GM18502 (cell line): ENCODE results near the gene PGAP2.
"Not testable (repeated sequence)": the region's sequence is repeated elsewhere in the genome, so short reads cannot be mapped to it uniquely, and the experiment has no call there.

Experiments used
- ATAC-seq: cut with Tn5 transposase; IDR thresholded peaks from one replicate; pipeline ENCODE4 v1.9.1; 2021; ENCODE audit warnings: mild to moderate bottlenecking; ENCODE audit not compliant: unreplicated experiment, poor library complexity

The PGAP2 gene

DNA sequence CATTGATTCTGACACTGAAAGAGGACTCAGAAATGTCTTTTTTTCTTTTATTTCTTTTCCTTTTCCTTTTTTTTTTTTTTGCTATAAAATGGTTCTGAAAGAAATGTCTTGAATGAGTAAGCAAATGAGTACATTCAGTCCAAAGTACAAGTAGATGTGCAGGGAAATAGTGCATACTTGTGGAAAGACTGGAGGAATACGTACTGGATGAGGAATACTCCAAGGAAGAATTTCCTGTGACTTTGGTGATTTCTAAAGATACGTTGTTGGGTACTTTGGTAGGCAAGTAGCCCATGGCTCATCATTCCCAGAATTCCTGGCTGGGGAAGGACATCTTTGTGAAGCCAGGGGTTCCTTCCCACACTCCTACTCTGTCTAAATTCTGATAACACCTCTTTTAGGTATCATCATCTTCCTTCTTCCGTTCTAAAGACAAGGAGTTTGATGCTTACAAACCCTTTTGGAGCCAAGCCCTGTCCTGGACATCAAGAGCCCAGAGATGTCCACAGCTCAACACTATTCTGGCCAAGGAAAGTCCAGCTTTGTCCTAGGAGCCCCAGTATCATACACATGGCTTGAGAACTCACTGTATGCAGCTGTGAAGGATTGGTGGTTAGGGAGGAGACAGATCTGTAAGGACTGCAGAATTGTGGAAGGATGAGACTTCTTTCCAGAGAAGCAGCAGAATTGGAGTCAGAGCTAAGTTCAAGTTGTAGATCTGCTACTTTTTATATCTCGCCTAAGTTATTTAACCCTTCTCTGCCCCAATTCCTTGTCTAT is 6.2 kb upstream of the PGAP2 start:
- no peak for ATAC-seq

DNA sequence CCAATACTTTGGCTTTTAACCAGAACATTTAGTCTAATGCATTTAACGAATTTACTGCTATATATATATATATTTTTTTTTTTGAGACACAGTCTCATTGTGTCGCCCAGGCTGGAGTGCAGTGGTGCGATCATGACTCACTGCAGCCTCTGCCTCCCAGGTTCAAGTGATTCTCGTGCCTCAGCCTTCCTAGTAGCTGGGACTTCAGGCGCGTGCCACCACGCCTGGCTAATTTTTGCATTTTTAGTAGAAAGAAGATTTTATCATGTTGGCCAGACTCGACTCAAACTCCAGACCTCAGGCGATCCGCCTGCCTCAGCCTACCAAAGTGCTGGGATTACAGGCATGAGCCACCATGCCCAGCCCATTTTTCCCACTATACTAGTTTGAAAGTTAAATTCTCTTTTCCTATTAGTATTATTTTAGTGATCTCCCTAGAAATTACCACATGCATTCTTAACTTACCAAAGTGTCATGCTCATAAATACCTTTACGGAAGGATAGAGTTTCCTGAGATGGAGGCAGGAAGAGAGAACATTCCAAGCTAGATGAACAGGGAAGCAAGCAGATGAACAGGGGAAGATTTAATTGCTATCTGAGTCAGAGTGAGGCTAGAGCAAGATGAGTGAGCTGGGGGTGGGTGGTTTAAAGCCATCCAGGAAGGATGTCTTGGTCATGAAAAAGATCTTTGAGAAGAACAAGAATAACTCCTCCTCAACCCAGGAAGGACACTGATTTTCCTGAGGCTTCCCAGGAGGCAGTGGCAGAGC is 4.4 kb upstream of the PGAP2 start:
- ATAC-seq, result no peak

DNA sequence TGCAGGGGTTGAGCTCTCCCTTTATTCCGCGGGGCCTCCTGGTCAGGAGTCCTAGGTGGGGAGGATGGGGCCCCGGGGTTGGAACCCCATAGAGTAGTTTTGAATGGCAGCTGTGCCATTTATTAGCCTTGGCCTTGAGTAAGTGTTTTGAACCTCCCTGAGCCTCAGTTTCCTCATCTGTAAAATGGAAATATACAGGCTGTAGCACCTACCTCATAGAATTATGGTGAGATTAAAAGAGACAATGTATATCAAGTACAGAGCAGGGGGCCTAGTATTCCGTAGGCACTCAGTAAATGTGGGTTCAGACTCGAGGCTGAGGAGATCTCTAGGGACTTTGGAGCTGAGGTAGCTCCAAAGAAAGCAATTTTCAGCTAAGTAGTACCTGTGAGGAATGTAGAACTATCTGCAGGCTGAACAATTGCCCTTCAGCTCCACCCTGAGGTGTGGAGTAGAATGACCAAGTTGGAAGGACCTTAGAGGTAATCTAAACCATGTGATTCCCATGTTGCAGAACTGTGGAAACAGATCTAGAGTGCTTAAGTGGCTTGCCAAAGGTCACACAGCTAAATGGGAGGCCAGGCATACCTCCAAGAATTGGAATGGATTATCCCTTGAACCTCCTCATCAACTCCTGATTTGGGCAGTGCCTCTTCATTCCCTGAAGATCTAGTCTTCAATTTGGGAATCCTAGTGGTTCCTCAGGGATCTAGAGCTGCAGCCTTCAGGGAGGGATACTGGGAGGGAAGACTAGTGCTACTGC is 682 bp downstream of the PGAP2 start:
- peak; percentile 72 for ATAC-seq

DNA sequence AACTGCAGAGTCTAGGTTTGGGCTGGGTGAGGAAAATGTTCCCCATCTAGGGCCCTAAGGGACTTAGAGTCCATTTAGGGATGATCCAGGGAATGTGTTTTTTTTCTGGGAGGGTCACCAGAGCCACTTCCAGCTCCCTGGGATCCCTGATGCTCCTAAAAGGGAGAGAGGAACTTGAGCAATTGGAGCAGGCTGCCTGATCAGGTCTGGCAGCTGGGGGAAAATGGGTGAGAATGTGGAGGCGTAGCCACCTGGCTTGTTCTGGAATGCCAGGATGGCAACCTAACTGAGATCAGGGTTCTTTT is 1.2 kb downstream of the PGAP2 start:
- no peak for ATAC-seq

DNA sequence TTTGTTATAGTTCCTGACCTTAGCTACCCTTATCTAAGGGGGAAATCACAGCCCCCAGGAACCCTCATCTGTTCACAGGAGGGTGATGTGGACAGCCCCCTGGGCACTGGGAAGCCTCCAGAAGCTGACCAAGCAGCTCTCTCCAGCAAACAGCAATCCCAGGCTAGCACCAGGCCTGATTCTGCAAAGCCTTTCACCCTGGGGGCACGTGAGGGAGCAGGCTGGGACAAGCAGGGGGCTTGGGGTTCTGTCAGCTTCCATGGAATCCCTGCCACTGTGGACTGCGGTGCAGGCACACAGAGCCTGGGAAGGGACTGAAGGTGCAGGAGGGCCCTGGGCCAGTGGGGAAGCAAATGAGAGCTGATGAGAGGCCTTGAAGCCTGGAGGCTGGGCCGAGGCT is 2.1 kb downstream of the PGAP2 start:
- no peak for ATAC-seq

DNA sequence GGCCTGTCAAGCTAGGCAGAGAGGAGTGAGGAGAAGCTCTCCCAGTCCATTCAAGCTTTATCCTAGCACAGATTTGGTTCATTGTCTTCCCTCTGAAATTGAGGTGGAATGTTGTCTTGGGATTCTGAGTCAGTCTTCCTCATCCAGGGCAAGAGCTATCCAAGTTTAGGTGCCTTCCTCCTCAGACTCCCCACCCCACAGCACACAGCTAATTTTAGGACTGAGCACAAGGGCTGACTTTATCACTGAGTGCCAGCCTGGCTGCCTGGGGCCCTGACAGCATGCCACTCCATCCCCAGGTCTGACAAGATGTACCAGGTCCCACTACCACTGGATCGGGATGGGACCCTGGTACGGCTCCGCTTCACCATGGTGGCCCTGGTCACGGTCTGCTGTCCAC is 2.6 kb downstream of the PGAP2 start:
- no peak for ATAC-seq

DNA sequence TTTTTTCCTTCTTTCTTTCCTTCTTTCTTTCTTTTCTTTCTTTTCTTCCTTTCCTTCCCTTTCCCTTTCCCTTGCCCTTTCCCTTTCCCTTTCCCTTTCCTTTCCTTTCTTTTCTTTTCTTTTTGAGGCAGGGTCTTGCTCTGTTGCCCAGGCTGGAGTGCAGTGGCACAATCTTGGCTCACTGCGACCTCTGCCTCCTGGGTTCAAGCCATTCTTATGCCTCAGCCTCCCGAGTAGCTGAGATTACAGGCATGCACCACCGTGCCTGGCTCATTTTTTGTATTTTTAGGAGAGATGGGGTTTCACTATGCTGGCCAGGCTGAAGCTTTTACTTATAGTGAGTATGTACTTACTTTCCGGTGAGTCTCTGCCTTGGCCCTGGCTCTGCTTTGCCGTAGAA is 6.5 kb downstream of the PGAP2 start:
- not testable (repeated sequence) for ATAC-seq

DNA sequence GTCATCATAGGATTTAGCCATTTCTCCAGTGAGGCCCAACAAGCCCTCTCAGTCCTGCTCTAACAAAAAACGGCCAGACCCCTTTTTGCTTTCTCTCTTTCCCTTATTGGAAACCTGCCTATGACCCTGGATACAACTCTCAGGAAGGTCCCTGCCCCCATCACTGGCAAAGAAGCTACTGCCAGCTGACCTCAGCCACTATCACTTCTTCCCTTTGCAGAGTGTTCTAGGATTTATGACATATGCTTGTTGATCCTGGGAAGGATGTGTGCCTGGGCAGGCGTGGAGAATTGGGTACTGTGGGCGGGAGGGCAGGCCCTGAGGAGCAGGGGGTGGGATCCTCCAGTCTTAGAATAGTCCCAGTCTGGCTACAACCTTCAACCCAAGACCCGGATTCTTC is 7.5 kb downstream of the PGAP2 start:
- ATAC-seq, result no peak

DNA sequence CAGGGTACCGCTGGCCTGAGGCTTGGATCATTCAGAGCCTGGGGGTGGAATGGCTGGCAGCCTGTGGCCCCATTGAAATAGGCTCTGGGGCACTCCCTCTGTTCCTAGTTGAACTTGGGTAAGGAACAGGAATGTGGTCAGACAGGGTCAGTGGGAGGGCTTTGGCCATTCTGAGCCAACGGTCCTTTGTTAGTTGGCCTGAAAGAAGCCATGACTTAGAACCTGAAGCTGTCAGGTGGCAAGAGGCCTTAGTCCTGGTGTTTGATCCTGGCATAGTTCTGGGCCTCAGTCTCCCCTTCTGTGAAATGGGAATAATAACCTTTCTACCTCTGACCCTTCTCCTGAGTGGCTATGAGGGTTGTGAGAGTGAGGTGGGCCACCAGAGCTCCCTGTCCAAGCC is 8.3 kb downstream of the PGAP2 start:
- ATAC-seq, result no peak

DNA sequence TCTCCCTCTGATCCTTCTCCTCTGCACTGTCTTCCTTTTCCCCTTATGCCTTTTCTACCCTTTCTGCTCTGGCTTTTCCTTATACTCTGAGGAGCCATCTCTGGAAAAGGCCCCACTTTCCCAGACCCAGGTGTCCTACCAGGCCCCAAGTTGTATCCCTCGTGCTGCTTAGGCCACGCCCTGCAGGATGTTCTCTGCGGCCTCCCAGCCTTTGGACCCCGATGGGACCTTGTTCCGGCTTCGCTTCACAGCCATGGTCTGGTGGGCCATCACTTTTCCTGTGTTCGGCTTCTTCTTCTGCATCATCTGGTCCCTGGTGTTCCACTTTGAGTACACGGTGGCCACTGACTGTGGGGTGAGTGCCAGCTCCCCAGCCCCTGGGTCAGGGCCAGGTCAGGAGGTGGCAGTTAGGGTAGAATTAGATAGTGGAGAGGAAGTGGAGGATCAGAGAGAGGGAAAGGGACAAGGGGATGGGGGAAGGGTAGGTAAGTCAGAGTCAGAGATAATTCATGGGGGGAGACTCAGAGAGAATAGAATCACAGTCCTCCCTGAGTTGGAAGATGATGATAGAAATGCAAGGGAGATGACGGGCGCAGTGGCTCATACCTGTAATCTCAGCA is 8.9 kb downstream of the PGAP2 start:
- no peak for ATAC-seq

DNA sequence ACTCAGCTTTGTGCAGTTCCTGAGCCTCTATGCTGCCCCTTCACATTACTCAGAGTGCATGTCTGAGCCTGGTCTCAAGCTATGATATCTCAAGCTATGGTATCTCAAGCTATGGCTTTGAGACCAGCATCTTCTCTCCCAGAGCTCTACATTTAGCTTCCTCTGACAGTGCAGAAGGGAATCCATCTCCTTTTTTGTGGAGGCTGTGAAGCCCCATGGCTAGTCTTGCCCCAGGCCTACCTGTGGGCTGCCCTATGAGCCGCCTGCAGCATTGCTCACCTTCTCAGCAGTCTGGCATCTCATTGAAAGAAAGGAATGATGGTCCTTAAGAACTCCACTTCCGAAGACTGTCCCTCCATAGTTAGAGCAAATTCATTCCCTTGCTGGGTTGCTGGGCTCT is 12.6 kb downstream of the PGAP2 start:
- ATAC-seq, result no peak

DNA sequence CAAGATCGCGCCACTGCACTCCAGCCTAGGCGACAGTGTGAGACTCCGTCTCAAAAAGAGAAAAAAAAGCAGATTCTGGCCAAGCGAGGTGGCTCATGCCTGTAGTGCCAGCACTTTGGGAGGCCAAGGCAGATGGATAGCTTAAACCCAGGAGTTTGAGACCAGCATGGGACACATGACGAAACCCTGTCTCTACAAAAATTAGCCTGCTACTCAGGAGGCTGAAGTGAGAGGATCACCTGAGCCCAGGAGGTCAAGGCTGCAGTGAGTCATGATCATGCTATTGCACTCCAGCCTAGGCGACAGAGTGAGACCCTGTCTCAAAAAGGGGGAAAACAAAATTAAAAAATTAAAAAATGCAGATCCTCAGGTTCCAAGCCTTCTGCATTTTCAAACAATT is 14.0 kb downstream of the PGAP2 start:
- ATAC-seq, result no peak

DNA sequence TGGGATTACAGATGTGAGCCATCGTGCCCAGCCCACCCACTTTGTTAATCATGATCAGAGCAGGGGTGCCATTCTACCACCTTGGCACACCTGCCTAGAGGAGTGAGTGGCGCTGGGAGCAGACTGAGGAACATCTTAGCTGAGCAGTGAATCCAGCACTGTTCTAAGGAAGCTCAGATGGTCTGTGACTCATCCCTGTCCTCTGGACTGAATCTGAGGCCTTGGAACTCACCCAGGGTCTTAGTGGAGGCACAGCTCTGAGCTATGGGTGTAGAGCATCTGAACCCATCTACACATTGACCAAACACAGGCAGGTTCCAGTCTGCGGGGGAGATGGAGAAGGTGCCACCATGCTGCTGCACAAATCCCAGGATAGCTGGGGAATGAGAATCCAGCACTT is 14.9 kb downstream of the PGAP2 start:
- ATAC-seq, result no peak

DNA sequence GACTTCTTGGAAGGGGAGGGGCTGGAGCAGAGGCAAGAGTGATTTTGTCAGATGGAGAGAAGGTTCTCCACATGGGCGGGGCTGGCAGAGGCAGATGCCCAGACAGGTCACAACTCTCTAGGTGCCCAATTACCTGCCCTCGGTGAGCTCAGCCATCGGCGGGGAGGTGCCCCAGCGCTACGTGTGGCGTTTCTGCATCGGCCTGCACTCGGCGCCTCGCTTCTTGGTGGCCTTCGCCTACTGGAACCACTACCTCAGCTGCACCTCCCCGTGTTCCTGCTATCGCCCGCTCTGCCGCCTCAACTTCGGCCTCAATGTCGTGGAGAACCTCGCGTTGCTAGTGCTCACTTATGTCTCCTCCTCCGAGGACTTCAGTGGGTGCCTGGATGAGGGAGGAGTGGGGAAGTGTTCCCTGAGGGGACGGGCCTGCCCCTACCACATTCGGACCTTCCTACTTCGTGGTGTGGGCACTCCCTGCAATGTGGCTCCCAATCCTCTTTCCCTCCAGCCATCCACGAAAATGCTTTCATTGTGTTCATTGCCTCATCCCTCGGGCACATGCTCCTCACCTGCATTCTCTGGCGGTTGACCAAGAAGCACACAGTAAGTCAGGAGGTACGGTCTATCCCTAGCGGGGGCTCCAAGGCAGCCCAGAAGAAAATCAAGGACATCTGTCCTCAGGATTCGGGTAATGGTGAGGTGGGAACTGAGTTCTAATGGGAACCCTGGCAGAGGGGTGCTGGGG is 15.6 kb downstream of the PGAP2 start:
- ATAC-seq, result no peak

DNA sequence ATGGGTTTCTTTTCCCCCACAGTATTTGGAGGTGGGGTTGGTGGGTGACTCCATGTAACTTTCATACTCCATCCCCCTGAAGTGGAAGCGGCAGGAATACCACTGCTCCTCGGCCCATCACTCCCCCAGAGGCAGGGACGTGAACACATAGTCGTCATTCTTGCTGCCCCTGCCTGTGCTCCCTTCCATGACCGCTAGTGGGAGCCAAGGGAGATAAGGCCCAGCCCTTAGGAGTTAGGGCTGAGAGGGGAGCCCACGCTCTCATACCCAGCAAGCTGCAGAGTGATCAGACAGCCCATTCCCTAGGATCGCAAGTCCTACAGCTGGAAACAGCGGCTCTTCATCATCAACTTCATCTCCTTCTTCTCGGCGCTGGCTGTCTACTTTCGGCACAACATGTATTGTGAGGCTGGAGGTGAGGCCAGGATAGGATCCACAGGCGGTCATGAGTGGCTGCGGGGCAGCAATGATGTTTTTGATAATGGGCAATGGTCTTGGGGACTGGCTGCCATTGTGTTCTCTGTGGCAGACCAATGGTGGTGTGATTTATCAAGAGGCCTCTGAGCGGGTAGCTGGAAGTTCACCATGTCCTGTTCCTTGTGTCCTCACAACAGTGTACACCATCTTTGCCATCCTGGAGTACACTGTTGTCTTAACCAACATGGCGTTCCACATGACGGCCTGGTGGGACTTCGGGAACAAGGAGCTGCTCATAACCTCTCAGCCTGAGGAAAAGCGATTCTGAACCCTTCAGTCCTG is 16.5 kb downstream of the PGAP2 start:
- ATAC-seq, result peak; percentile 80

DNA sequence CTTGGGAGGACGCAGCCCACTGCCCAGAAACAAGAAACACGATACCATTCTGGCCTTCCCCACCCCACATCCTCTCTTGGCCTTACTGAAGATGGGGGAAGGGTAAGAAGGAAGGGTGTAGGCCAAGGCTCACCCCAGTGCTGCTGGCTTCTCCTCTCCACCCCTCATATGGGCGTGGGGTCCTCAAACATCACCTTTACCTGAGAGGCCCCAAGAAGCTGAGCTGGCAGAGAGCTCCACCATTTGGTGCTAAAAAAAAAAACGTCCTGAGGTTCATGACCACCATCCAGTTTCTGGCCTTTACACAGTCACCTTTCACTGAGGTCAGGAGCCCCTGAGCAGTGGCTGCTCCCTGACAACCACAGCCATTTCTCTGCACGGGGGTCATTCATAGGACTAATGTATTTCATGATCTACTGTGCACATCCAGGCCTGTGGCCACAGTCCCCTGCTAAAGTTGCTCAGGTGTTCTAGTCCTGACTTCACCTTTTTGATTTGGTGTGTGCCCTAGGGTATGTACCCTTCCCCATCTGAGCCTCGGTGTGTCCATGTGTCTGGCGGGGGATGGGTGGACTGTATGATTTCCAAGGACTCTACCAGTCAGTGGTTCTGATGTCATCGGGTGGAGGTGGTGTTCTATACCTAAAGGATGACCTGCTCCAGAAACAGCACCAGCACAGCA is 17.3 kb downstream of the PGAP2 start:
- ATAC-seq, result no peak

DNA sequence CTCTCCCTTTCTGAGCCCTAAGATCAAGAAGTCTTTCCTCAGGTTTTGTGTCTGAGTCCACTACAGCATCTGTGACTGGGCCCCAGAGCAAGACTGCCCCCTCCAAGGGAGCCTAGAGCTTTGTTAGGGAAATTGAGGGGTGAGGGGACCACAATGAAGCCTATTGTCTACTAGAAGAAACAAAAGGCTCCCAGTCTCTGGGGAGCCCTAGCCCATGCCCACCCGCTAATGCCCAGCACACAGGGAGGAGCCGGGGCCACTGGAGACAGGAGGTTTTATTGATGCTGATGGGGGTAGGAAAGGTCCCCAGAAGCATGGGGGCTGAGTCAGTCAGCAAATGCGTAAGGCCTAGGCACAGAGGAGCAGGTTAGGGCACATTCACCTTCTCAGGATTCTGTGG is 18.4 kb downstream of the PGAP2 start:
- ATAC-seq, result no peak

DNA sequence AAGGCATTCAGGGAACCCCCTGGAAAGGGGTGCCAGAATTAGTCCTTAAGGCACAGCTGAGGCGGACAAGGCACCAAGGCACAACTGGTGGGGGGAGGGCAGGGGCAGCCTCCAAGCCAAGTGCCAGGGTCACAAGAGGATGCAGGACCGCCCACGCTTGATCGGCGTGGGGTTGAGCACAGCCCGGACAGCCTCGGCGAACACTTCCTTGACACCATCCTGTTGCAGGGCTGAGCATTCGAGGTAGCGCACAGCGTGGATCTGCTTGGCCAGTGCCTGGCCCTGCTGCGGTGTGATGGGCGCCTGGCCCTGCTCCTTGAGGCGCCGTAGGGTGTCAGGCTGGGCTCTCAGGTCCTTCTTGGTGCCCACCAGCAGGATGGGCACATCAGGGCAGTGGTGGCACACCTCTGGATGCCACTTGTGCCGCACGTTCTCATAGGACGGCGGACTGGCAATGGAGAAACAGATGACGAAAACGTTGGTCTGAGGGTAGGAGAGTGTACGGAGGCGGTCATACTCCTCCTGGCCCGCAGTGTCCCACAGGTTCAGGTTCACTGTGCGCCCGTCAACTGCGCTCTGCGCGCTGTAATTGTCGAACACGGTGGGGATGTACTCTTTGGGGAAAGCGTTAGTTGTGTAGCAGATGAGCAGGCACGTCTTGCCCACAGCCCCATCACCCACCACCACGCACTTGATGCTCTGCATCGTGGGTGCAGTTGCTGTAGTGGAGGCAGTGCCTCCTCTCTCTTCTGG is 19.2 kb downstream of the PGAP2 start:
- ATAC-seq, result no peak
